Activated CD4-positive, alpha-beta T cell treated with anti-CD3 and anti-CD28 coated beads for 48 hours (primary cell): ENCODE measurements around the gene SF3B1.
A peak's percentile ranks its signal among the peaks of the same experiment; 100 is the strongest.
"Not testable (repeated sequence)": the region's sequence is repeated elsewhere in the genome, so short reads cannot be mapped to it uniquely, and the experiment has no call there.

Source experiments
- DNase-seq: peaks from one replicate; pipeline ENCODE4 v3.0.0-alpha.2; 2020

The SF3B1 gene

DNA sequence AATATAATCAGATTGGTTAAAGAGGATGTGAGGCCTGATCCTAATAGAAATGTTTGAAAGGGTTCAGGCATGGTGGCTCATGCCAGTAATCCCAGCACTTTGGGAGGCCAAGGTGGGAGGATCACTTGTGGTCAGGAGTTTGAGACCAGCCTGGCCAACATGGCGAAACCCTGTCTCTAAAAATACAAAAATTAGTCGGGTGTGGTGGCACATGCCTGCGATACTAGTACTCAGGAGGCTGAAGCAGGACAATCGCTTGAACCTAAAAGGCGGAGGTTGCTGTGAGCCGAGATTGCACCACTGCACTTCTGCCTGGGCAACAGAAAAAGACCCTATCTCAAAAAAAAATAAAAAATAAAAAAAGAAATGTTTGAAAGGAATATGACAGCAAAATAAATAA, 2.3 kb downstream of the SF3B1 start:
- not testable (repeated sequence) for DNase-seq

DNA sequence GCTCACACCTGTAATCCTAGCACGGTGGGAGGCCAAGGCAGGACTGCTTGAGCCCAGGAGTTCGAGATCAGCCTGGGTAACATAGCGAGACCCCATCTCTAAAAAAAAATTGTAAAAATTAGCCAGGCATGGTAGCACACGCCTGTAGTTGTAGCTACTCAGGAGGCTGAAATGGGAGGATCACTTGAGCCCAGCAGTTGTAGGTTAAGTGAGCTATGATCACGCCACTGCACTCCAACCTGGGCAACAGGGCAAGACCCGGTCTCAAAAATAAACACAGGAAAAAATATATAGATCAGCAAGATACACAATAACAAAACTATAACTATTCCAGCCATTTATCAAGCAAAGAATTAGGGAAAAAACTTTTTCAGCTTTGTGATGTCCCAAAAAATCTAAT, 3.0 kb downstream of the SF3B1 start:
- DNase-seq, result no peak

DNA sequence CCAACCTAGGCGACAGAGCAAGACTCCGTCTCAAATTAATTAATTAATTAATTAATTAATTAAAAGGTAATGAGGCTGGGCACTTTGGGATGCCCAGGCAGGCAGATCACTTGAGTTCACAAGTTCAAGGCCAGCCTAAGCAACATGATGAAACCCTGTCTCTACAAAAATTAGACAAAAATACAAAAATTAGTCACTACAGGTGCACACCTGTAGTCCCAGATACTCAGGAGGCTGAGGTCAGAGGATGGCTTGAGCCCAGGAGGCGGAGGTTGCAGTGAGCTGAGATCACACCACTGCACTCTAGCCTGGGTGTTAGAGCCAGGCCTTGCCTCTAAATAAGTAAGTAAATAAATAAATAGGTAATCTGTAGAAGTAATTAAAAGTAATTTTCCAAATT, 6.8 kb downstream of the SF3B1 start:
- DNase-seq, result no peak

- DNase-seq, result no peak
Measured at GRCh38 chr2:197426723-197427603, 7.9 kb downstream of the SF3B1 start.

DNA sequence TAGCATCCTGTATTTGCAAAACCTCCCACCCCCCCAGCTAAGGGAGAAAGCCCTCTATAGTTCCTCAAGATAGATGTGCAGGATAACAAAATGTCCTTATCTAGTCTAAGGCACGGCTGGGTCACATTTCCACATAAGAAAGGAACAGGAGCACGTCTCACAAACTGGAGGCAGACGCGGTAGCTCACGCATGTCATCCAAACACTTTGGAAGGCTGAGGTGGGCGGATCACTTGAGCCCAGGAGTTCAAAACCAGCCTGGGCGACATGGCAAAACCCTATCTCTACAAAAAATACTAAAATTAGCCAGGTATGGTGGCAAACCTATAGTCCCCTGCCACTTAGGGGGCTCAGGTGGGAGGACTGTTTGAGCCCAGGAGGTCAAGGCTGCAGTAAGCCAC, 9.3 kb downstream of the SF3B1 start:
- no peak for DNase-seq

GRCh38 chr2:197423307-197423706, 11.5 kb downstream of the SF3B1 start:
- DNase-seq, result no peak

DNA sequence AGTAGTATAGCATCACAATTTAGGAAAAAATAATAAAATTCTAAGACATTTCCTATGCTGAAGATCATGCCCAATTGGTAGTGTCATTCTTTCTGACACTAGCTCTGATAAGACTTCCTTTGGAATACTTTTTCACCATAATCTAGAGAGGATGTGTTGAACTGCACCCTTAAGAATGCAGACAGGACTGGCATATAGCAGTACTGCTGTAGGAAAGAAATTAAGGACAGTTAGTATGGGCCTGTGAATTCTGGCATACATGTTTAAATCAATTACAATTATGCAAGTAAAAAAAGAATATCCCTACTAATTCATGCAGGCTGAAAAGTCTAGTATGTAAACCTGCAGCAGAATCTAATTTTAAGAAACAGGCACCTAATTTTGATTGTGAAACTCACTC, 15.4 kb downstream of the SF3B1 start:
- DNase-seq, result no peak

DNA sequence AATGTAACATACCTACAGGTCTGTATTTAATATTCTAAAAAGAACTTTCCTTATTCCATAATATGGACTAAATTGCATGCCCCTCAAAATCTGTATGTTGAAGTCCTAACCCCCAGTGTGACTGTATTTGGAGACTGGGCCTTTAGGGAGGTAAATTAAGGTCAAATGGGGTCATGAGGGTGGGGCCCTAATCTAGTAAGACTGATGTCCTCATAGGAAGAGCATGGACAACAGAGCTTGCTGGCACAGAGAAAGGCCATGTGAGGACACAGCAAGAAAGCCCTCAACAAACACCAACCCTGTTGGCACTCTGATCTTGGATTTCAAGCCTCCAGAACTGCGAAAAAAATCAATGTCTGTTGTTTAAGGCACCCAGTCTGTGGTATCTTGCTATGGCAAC, 18.6 kb downstream of the SF3B1 start:
- no peak for DNase-seq

DNA sequence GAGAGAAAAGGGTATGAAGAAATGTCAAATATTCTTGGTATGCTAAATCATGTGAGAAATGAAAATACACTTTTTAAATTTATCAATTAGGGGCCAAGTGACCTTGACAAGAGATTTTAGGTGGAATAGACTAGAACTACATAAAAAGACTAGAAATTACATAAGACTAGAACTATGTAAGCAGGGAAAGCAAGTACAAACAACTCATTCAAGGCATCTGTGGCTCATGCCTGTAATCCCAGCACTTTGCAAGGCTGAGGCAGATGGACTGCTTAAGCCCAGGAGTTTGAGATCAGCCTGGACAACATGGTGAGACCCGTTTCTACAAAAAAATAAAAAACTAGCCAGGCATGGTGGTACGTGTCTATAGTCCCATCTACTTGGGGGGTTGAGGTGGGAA, 20.3 kb downstream of the SF3B1 start:
- DNase-seq, result no peak

DNA sequence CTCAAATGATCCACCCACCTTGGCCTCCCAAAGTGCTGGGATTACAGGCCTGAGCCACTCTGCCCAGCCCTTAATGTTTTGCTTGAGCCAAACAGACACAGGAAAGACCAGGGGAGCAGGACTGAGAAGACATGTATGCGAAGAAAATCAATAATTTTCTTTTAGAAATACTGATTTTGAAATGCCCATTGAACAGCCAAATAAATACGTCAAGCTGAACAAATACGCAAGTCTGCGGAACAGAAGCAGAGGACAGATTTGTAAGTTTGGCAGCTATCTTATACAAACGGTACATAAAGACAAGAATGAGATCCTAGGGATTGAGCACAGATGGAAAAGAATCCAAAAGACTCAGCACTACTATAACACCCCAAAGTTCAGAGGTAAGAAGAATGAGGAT, 20.8 kb downstream of the SF3B1 start:
- no peak for DNase-seq

DNA sequence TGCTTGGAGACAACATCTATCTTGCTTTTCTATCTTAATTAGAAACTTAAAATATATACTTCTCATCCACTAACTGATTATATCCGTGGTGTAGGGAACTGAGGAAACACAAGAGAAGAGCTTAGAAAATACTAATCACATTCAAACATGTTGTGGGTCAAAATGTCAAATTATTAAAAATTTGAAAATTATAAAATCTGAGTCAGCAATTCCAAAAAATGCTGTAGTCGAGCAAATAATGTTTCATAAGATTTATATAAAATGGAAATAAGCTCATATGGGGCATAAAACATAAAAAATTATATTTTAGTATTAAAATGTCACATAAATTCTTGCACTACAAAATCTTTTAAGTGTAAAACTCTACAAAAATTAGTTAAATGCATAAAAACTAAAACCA, 29.2 kb downstream of the SF3B1 start:
- DNase-seq, result no peak

DNA sequence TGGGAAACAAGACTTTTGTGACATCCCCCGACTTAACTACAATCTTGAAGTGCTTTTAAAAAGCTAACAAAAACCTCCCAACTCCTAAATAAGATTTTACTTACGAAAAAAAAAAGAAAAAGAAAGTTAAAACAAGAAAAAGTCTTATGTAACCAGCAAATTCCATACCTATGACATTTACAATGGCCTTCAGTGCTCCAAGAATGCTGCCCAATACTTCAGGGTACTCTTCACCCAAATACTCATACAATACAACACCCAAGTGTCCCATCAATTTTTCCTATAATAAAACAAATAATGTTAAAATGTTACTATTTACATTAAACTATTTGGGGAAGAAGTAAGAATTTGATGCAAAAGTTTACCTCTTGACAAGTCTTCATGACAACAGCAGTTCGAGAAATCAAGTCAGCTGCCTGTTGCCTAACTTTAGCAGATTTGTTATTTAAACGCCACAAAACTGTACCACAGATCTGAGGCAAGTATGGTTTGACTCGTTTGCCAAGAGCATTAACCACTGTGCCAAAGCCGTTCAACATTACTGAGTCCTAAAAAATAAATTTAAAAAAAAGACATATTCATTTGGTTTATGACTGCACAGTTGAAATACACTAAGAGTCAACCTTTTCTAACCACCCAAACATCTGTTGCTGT, 34.8 kb downstream of the SF3B1 start:
- no peak for DNase-seq

GRCh38 chr2:197398913-197399312, 35.9 kb downstream of the SF3B1 start:
- no peak for DNase-seq

- no peak for DNase-seq
Measured at GRCh38 chr2:197391220-197391717, 43.6 kb downstream of the SF3B1 start.

DNA sequence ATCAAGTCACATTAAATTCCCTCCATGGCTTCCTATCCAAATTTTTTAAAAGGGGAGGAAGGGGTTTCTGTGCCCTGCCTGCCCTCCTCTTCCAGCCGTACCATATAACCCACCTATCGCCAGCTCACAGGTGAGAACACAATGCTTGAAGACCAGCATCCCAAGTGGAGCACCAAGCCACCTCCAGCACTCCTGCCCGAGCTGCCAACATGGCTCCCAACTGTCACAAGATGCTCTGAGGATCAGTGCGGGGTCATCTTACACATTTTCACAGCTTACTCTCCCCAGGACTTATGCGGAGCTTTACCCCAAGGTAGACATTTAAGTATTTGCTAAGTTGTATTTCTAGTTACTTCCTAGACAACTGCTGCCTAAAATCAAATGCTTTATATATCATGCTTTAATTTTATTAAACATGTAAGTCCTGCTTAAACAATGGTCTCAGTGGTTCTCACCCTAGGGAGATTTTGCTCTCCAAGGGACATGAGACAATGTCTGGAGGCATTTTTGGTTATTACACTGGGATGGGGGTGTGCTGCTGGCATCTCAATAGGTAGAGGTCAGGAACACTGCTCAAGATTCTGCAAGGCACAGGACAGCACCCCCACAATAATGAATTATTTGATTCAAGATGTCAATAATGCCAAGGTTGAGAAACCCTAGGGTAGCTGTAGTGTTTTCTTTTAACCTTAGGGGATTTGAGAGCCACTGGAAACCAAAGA, 45.8 kb downstream of the SF3B1 start:
- DNase-seq, result no peak

DNA sequence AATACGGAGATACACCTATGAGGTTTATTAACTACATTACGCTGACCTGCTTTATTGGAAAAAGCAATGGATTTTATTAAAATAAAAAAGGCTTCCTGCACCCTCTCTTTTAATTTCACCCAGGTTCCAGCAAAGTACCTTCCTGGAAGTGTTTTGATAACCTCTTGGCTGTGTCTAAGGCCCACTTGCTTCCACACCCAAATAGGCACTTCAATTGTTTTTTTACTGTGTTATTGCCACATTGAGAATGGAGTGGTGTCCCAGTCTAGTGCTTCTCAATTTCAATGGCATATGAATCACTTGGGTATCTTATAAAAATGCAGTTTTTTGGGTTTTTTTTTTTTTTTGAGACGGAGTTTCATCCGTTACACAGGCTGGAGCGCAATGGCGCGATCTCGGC, 47.6 kb downstream of the SF3B1 start:
- no peak for DNase-seq

DNA sequence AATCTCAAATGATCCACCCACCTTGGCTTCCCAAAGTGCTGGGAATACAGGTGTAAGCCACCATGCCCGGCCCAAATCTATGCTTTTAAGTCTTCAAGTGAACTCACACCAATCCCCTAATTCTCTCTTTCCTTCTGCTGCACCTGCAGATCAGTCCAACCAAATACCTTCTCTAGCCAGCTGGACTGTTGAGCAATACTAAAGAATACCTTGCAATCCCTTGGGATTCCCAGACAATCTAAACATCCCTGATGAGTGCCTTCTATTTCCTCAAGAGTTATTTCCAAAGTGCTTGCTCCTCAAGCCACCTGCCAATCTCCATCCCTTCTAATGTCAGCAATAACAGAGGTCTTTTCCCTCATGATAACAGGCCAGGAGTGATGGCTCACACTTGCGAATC, 48.6 kb downstream of the SF3B1 start:
- DNase-seq, result no peak

- DNase-seq, result no peak
Measured at GRCh38 chr2:197383825-197384224, 51.0 kb downstream of the SF3B1 start.

- no peak for DNase-seq
Measured at GRCh38 chr2:197381641-197382040, 53.2 kb downstream of the SF3B1 start.

GRCh38 chr2:197379918-197380309, 54.9 kb downstream of the SF3B1 start:
- not testable (repeated sequence) for DNase-seq

DNA sequence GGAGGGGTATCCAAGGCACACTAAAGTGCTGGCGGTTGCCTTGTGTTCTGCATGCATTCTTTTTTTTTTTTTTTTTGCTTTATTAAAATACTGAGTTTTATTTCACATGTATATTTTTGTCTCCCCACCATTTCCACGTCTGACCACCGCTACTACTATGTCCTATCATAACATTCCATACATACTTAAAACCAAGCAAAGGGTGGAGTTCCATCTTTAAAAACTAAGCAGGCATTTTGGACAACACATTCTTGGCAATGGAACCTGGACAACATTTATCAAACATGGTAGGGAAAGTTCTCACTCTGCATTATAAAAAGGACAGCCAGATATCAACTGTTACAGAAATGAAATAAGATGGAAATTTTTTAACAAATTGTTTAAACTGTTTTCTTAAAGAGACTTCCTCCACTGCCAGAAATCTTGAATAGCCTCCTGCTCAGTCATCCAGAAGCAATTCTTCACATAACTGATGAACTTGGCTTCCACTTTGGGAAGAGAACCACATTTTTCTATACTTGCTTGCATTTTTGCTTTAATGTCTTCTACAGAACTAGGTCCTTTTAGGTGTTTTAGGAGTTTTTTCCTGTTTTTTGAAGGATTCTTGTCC, 55.4 kb downstream of the SF3B1 start:
- DNase-seq, result not testable (repeated sequence)

GRCh38 chr2:197378494-197379307, 56.1 kb downstream of the SF3B1 start:
- DNase-seq, result peak; percentile 72
